ENCODE measurements around the gene JTB.
"Not testable (repeated sequence)": the region's sequence is repeated elsewhere in the genome, so short reads cannot be mapped to it uniquely, and the experiment has no call there.

- TF ChIP-seq CTCF (IDR thresholded peaks at IDR 0.05; ENCODE audit: low read depth, low read length); EZH2phosphoT487 (IDR thresholded peaks at IDR 0.05; ENCODE audit: low read depth): not testable (repeated sequence)
Observed at GRCh38 chr1:153981735-153982134, 4.3 kb upstream of the JTB start.
